ENCODE results near the gene SP6.

GRCh38 chr17:47869114-47869513 is 18.2 kb upstream of the SP6 start:
- TF ChIP-seq CTCF (conservative IDR thresholded peaks at IDR 0.05): no peak
- no peak for TF ChIP-seq ZFX (IDR thresholded peaks at IDR 0.05)
